ENCODE data around the gene UBE2E2.

Gene UBE2E2

GRCh38 chr3:23489300-23490158, 286.4 kb downstream of the UBE2E2 start:
- DNase-seq, result no peak

GRCh38 chr3:23490459-23490858, 287.3 kb downstream of the UBE2E2 start:
- no peak for DNase-seq

GRCh38 chr3:23492057-23492456, 288.9 kb downstream of the UBE2E2 start:
- DNase-seq, result no peak

GRCh38 chr3:23493889-23494288, 290.8 kb downstream of the UBE2E2 start:
- DNase-seq, result no peak

- DNase-seq, result no peak
These were observed 291.8 kb downstream of the UBE2E2 start for GRCh38 chr3:23494967-23495366.

- DNase-seq, result no peak
These were observed 292.4 kb downstream of the UBE2E2 start for GRCh38 chr3:23495507-23495906.

- no peak for DNase-seq
These were observed 293.0 kb downstream of the UBE2E2 start for GRCh38 chr3:23496165-23496564.

- DNase-seq, result no peak
These were observed 294.0 kb downstream of the UBE2E2 start for GRCh38 chr3:23497156-23497555.

GRCh38 chr3:23501201-23501802, 298.2 kb downstream of the UBE2E2 start:
- DNase-seq, result no peak

- no peak for DNase-seq
These were observed 305.3 kb downstream of the UBE2E2 start for GRCh38 chr3:23508464-23508863.

- no peak for DNase-seq
These were observed 315.3 kb downstream of the UBE2E2 start for GRCh38 chr3:23518441-23518840.

GRCh38 chr3:23519314-23520208, 316.4 kb downstream of the UBE2E2 start:
- no peak for DNase-seq

GRCh38 chr3:23527326-23527725, 324.2 kb downstream of the UBE2E2 start:
- no peak for DNase-seq

- DNase-seq, result no peak
These were observed 330.5 kb downstream of the UBE2E2 start for GRCh38 chr3:23533596-23533995.

GRCh38 chr3:23533996-23534395, 330.9 kb downstream of the UBE2E2 start:
- no peak for DNase-seq

GRCh38 chr3:23537101-23537551, 334.0 kb downstream of the UBE2E2 start:
- no peak for DNase-seq

GRCh38 chr3:23539185-23539584, 336.1 kb downstream of the UBE2E2 start:
- no peak for DNase-seq

GRCh38 chr3:23540600-23540999, 337.5 kb downstream of the UBE2E2 start:
- no peak for DNase-seq

GRCh38 chr3:23542079-23542478, 339.0 kb downstream of the UBE2E2 start:
- no peak for DNase-seq

- no peak for DNase-seq
These were observed 343.1 kb downstream of the UBE2E2 start for GRCh38 chr3:23546181-23546580.

- no peak for DNase-seq
These were observed 345.0 kb downstream of the UBE2E2 start for GRCh38 chr3:23547905-23548650.

- no peak for DNase-seq
These were observed 345.6 kb downstream of the UBE2E2 start for GRCh38 chr3:23548706-23549105.

Data from NCI-H1048 (cell line).